Measurements from ENCODE around the gene LLGL2. TPM values are rescaled to one million over a fixed set of nuclear protein-coding genes. Genes with fewer than 3 reads are reported as not detected.

Gene LLGL2
- total RNA-seq, 4 donors from 2014 or later, result 326 to 1,573 (median 641) TPM

DNA sequence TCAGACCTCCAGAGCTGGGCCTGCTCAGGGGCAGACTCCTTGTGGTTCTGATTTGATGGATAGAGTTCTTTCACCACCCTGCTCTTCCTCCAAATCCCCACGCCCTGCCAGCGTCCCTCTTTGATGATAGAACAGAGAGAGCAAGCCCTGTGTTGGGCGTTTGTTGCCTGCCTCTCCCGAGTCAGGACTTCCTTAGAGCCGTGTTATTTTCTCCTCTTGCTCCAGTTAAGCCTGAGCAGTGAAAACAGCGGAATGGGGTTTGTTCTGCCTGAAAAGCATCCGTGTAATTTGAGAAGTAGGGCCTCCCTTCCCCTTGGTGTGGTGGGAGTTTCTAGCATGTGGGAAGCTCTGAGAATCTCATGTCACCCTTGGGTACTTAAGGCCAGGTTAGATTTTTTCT, 47.0 kb upstream of the LLGL2 start:
- no peak overlapping the region for H3K4me3 ChIP-seq
- no peaks in the 10 kb centered on the region for H3K27me3 ChIP-seq
- H3K4me1 ChIP-seq, result peaks cover 22 to 40% (median 24%) of the 10 kb centered on the region in 4 donors
- intact Hi-C loops (cut with DNase I; ENCODE audit: low total_unique reads), result no loop called here
- WGBS, 2 donors (ENCODE audit: low coverage in 1 of 2), result 82% methylated on average over 7 of the region's 7 CpGs; no CpG with 5 or more reads in 1 of the 2 donors
- no peak for DNase-seq
- in situ Hi-C loops (cut with MboI; ENCODE audit: low pct_ligation_motif_present in 1 of 4, low pct_unique_long_range_greater_than_20kb in 1 of 4, low sequenced_read_pairs in 3 of 4), result no loop called here
- H3K36me3 ChIP-seq, result no peaks in the 10 kb centered on the region
- TF ChIP-seq POLR2A (IDR thresholded peaks at IDR 0.05), result no peak
- TF ChIP-seq POLR2AphosphoS5 (IDR thresholded peaks at IDR 0.05), result no peak
- TF ChIP-seq, protein P1, sequence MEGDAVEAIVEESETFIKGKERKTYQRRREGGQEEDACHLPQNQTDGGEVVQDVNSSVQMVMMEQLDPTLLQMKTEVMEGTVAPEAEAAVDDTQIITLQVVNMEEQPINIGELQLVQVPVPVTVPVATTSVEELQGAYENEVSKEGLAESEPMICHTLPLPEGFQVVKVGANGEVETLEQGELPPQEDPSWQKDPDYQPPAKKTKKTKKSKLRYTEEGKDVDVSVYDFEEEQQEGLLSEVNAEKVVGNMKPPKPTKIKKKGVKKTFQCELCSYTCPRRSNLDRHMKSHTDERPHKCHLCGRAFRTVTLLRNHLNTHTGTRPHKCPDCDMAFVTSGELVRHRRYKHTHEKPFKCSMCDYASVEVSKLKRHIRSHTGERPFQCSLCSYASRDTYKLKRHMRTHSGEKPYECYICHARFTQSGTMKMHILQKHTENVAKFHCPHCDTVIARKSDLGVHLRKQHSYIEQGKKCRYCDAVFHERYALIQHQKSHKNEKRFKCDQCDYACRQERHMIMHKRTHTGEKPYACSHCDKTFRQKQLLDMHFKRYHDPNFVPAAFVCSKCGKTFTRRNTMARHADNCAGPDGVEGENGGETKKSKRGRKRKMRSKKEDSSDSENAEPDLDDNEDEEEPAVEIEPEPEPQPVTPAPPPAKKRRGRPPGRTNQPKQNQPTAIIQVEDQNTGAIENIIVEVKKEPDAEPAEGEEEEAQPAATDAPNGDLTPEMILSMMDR (IDR thresholded peaks at IDR 0.05), result no peak
- no peak for TF ChIP-seq EP300 (IDR thresholded peaks at IDR 0.05; ENCODE audit: low read depth)
- no peak overlapping the region for H3K27ac ChIP-seq
- no peaks in the 10 kb centered on the region for H3K9me3 ChIP-seq

DNA sequence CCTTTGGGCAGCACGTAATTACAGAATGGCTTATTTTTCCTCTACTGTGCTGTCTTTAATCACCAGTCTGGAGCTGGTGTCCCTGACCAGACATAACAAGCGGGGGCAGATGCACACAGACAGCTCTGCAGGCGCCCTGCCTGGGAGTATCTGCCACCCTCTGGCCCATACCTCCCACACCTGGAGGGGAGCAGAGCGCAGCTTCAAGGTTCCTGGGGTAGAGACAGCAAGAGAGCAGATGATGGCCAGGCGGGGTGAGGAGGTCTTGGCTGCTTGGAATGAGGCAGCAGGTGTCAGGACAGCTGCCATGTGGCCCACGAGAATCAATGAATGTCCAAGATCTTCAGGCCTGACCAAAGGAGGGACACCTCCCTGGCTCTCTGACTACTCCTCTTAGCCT, 45.2 kb upstream of the LLGL2 start:
- H3K36me3 ChIP-seq, result no peaks in the 10 kb centered on the region
- TF ChIP-seq, protein P1 (IDR thresholded peaks at IDR 0.05), result no peak
- TF ChIP-seq POLR2AphosphoS5 (IDR thresholded peaks at IDR 0.05), result no peak
- no peak for TF ChIP-seq EP300 (IDR thresholded peaks at IDR 0.05; ENCODE audit: low read depth)
- no peak for TF ChIP-seq POLR2A (IDR thresholded peaks at IDR 0.05)
- peaks cover 22 to 37% (median 24%) of the 10 kb centered on the region in 4 donors for H3K4me1 ChIP-seq
- in situ Hi-C loops (cut with MboI; ENCODE audit: low pct_ligation_motif_present in 1 of 4, low pct_unique_long_range_greater_than_20kb in 1 of 4, low sequenced_read_pairs in 3 of 4) (no loop called here), intact Hi-C loops (cut with DNase I; ENCODE audit: low total_unique reads) (no loop called here)
- 96 to 100% methylated on average over 1 to 6 of the region's 6 CpGs for WGBS, 2 donors (ENCODE audit: low coverage in 1 of 2)
- H3K9me3 ChIP-seq, result no peaks in the 10 kb centered on the region
- no peaks in the 10 kb centered on the region for H3K27me3 ChIP-seq
- no peak overlapping the region for H3K4me3 ChIP-seq
- H3K27ac ChIP-seq, result no peak overlapping the region
- no peak for DNase-seq

DNA sequence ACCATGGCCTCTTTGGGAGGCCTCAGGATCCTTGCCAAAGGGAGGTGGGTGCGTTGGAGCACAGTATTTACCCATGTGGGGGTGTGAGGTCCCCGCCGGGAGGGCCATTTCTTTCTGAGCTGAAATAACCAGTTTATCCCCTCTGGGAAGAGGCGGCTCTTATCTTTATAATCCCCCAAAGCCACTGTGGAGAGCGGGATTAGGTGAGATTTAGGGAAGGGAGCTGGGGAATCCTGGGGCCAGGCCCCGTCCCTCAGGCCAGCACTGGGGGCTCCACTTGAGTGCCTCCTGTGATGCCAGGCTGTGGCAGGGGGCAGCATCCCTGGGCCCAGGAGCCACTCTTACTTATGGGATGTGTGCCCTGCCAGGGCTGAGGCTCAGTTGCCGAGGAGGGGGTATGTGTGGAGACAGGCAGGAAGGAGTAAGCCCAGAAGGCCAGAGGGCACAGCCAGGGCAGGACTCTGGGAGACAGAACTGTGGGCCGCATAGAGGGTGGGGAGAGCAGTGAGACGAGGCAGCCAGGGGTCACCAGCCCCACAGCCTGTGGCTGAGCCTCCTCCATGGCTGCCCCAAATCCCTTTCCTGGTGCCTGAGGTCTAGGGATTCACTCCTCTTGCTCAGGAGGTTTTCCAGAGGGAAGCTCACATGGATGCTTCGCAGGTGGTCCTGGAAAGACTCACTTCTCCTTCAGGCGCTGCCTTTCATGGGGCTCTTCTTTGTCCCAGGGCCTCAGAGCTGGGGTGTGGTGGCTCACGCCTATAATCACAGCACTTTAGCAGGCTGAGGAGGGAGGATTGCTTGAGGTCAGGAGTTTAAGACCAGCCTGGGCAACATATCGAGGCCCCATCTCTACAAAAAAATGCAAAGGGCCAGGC, 44.1 kb upstream of the LLGL2 start:
- TF ChIP-seq POLR2AphosphoS5 (IDR thresholded peaks at IDR 0.05), result no peak
- Histone ChIP-seq H3K27ac (no peak overlapping the region), H3K36me3 (no peaks in the 10 kb centered on the region), H3K4me1 (peaks cover 12 to 25% (median 14%) of the 10 kb centered on the region in 4 donors), H3K4me3 (no peak overlapping the region), H3K27me3 (no peaks in the 10 kb centered on the region), H3K9me3 (no peaks in the 10 kb centered on the region)
- DNase-seq, result no peak
- intact Hi-C loops (cut with DNase I; ENCODE audit: low total_unique reads), result no loop called here
- 78% methylated on average over 13 of the region's 13 CpGs; no CpG with 5 or more reads in 1 of the 2 donors for WGBS, 2 donors (ENCODE audit: low coverage in 1 of 2)
- in situ Hi-C loops (cut with MboI; ENCODE audit: low pct_ligation_motif_present in 1 of 4, low pct_unique_long_range_greater_than_20kb in 1 of 4, low sequenced_read_pairs in 3 of 4), result no loop called here

DNA sequence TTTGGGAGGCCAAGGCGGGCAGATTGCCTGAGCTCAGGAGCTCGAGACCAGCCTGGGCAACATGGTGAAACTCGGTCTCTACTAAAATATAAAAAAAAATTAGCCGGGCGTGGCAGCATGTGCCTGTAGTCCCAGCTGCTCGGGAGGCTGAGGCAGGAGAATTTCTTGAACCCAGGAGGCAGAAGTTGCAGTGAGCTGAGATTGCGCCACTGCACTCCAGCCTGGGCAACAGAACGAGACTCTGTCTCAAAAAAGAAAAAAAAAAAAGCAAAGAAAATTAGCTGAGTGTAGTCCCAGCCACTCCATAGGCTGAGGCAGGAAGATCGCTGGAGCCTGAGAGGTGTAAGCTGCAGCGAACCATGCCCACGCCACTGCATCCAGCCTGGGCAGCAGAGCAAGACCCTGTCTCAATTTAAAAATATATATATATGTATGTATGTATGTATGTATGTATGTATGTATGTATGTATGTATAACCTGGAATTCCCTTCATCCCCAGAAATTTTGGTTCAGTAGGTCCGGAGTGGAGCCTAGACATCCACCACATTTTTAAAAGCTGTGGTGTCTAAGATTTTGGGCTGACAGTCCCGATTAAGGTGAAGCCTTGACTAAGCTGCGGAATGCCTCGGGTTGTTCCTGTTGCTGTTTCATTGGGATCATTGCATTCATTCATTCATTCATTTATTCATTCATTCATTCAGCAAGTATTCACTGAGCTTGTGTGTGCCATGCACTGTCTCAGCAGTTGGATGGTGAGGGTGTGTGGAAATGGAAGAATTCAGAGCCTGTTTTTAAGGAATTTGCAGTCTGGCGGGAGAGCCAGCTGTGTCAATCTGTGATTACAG, 43.2 kb upstream of the LLGL2 start:
- no peaks in the 10 kb centered on the region for H3K27me3 ChIP-seq
- H3K9me3 ChIP-seq, result no peaks in the 10 kb centered on the region
- no peak overlapping the region for H3K27ac ChIP-seq
- in situ Hi-C loops (cut with MboI; ENCODE audit: low pct_ligation_motif_present in 1 of 4, low pct_unique_long_range_greater_than_20kb in 1 of 4, low sequenced_read_pairs in 3 of 4) (no loop called here), intact Hi-C loops (cut with DNase I; ENCODE audit: low total_unique reads) (no loop called here)
- no peaks in the 10 kb centered on the region for H3K36me3 ChIP-seq
- 85 to 87% methylated on average over 8 to 16 of the region's 16 CpGs for WGBS, 2 donors (ENCODE audit: low coverage in 1 of 2)
- peaks cover 6 to 22% (median 8%) of the 10 kb centered on the region in 4 donors for H3K4me1 ChIP-seq
- DNase-seq, result no peak
- TF ChIP-seq EP300 (IDR thresholded peaks at IDR 0.05; ENCODE audit: low read depth) (no peak), POLR2A (IDR thresholded peaks at IDR 0.05) (no peak), POLR2AphosphoS5 (IDR thresholded peaks at IDR 0.05) (no peak)
- TF ChIP-seq, protein P1 (IDR thresholded peaks at IDR 0.05), result no peak
- H3K4me3 ChIP-seq, result no peak overlapping the region

All from transverse colon (tissue), 4 donors.